Ishikawa (cell line): Measurements from ENCODE around the gene SPATS1.

ENCODE experiments used
- CEBPB ChIP-seq: IDR thresholded peaks from 2 replicates; pipeline ENCODE4 v1.6.1; 2012
- CREB1 ChIP-seq: IDR thresholded peaks from 2 replicates; pipeline ENCODE4 v1.6.1; 2012; ENCODE audit warnings: low read depth
- EGR1 ChIP-seq: IDR thresholded peaks from 2 replicates; pipeline ENCODE4 v1.6.1; 2012
- EP300 ChIP-seq: IDR thresholded peaks from 2 replicates; pipeline ENCODE4 v1.6.1; 2012; ENCODE audit warnings: borderline replicate concordance
- FOXM1 ChIP-seq: IDR thresholded peaks from 2 replicates; pipeline ENCODE4 v1.6.1; 2012; ENCODE audit warnings: low read depth, borderline replicate concordance
- NFIC ChIP-seq: IDR thresholded peaks from 2 replicates; pipeline ENCODE4 v1.6.1; 2012
- RAD21 ChIP-seq: IDR thresholded peaks from 2 replicates; pipeline ENCODE4 v1.6.1; 2012; ENCODE audit warnings: low read depth
- TAF1 ChIP-seq: IDR thresholded peaks from 2 replicates; pipeline ENCODE4 v1.6.1; 2012; ENCODE audit warnings: low read depth, mild to moderate bottlenecking
- TCF12 ChIP-seq: IDR thresholded peaks from 2 replicates; pipeline ENCODE4 v1.6.1; 2012; ENCODE audit warnings: low read depth
- TEAD4 ChIP-seq: IDR thresholded peaks from 2 replicates; pipeline ENCODE4 v1.6.1; 2012
- YY1 ChIP-seq: IDR thresholded peaks from 2 replicates; pipeline ENCODE4 v1.6.1; 2012; ENCODE audit warnings: low read depth
- ZBTB7A ChIP-seq: IDR thresholded peaks from 2 replicates; pipeline ENCODE4 v1.6.1; 2012; ENCODE audit warnings: low read depth
- TF ChIP-seq, protein P1 (sequence below): IDR thresholded peaks from 2 replicates; pipeline ENCODE4 v1.6.1; 2012
- TF ChIP-seq, protein P2 (sequence below): IDR thresholded peaks from 2 replicates; pipeline ENCODE4 v1.6.1; 2012
- TF ChIP-seq, protein P3 (sequence below): IDR thresholded peaks from 2 replicates; pipeline ENCODE4 v1.6.1; 2012; ENCODE audit warnings: low read depth, mild to moderate bottlenecking

Gene SPATS1

DNA sequence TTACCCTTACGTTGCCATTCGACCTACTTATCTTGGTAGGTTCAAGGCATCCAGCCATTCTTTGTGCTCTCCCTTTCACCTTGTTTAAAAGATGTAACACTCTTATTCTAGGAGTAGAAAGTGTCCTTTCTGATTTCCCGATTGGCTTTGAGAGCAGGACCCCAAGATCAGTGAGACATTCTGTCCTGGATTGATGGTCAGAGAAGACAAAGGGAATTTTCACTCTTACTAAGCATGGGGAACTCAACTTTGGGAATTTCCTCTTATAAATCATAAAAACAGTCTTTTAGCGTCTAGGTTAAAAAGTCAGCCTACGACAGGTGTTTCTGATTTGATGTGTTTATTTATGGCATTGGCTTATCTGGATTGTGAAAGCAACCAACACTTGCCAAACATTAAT, 26.5 kb upstream of the SPATS1 start:
- TF ChIP-seq NFIC, result no peak

GRCh38 chr6:44316481-44316880, 26.0 kb upstream of the SPATS1 start:
- TF ChIP-seq TEAD4 (no peak), FOXM1 (no peak), EP300 (no peak), YY1 (no peak), CREB1 (no peak), RAD21 (no peak), TCF12 (no peak), EGR1 (no peak), ZBTB7A (no peak), CEBPB (no peak), TAF1 (no peak), NFIC (no peak)
- TF ChIP-seq, protein P1, sequence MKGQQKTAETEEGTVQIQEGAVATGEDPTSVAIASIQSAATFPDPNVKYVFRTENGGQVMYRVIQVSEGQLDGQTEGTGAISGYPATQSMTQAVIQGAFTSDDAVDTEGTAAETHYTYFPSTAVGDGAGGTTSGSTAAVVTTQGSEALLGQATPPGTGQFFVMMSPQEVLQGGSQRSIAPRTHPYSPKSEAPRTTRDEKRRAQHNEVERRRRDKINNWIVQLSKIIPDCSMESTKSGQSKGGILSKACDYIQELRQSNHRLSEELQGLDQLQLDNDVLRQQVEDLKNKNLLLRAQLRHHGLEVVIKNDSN, result no peak
- TF ChIP-seq, protein P2, sequence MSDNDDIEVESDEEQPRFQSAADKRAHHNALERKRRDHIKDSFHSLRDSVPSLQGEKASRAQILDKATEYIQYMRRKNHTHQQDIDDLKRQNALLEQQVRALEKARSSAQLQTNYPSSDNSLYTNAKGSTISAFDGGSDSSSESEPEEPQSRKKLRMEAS, result no peak

GRCh38 chr6:44321210-44321609, 21.2 kb upstream of the SPATS1 start:
- TF ChIP-seq, protein P1, result no peak
- TF ChIP-seq ZBTB7A (no peak), EGR1 (no peak), YY1 (no peak), RAD21 (no peak)

- TF ChIP-seq EGR1, result no peak
- TF ChIP-seq CEBPB, result no peak
- TF ChIP-seq TCF12, result no peak
Observed at GRCh38 chr6:44327096-44327495, 15.4 kb upstream of the SPATS1 start.

DNA sequence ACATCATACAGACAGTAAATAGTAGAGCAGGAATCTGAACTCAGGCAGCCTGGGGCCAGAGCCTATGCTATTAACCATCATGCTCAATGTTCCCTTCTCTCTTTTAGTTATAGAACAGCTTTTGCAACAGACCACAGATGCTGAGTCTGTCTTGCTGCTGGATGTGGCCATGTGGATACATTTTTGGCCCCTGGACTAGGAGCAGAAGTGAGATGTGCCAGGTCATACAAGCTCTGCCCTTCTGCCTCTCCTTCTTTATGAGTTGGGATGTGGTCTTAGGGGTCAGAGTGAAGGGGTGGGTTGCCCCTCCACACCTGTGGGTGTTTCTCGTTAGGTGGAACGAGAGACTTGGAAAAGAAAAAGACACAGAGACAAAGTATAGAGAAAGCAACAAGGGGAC, 14.7 kb upstream of the SPATS1 start:
- no peak for TF ChIP-seq TCF12
- TF ChIP-seq FOXM1, result no peak
- no peak for TF ChIP-seq NFIC
- no peak for TF ChIP-seq CREB1
- TF ChIP-seq, protein P2, result no peak
- TF ChIP-seq TEAD4, result no peak
- no peak for TF ChIP-seq ZBTB7A

DNA sequence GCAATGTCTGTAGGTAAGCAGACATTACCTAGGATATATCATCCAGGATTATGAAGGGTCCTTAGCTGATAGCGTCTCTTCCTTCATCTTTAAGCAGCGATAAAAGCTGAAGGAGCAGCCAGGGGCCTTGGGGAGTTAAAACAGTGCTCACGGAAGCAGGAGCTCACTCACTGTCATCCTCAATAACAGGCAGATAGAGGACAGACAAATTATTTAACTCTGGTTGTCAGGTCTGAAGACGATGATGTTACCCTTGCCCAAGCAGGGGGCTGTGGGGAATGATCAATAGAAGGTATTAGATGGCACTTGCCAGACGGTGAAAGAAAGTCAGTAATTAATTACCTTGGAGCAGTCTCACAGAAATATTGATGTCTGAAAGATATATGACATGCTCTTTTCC, 12.6 kb upstream of the SPATS1 start:
- TF ChIP-seq CEBPB, result no peak
- TF ChIP-seq, protein P1, result no peak

DNA sequence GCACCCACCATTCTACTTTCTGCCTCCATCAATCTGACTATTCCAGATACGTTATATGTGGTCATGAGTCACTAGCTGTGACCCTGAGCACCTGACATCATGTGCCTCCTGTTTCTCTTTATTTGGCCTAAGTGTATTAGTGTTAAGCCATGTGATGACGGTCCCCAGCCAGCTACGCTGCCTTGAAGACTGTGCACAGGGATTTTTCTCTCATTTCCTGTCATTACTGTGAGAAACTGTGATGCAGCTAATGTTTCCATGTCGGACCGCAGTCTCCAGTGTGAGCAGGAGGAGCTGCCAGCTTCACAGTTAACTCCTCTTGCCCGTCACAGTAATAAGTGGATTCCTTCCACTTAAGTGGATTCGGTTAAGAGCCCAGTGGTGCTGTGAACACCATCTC, 9.9 kb upstream of the SPATS1 start:
- TF ChIP-seq RAD21 (no peak), TEAD4 (no peak), CEBPB (no peak), NFIC (no peak), ZBTB7A (no peak), CREB1 (no peak), FOXM1 (no peak), TAF1 (no peak), TCF12 (no peak), EGR1 (no peak), EP300 (no peak), YY1 (no peak)
- TF ChIP-seq, protein P2, result no peak
- TF ChIP-seq, protein P1, result no peak
- TF ChIP-seq, protein P3, sequence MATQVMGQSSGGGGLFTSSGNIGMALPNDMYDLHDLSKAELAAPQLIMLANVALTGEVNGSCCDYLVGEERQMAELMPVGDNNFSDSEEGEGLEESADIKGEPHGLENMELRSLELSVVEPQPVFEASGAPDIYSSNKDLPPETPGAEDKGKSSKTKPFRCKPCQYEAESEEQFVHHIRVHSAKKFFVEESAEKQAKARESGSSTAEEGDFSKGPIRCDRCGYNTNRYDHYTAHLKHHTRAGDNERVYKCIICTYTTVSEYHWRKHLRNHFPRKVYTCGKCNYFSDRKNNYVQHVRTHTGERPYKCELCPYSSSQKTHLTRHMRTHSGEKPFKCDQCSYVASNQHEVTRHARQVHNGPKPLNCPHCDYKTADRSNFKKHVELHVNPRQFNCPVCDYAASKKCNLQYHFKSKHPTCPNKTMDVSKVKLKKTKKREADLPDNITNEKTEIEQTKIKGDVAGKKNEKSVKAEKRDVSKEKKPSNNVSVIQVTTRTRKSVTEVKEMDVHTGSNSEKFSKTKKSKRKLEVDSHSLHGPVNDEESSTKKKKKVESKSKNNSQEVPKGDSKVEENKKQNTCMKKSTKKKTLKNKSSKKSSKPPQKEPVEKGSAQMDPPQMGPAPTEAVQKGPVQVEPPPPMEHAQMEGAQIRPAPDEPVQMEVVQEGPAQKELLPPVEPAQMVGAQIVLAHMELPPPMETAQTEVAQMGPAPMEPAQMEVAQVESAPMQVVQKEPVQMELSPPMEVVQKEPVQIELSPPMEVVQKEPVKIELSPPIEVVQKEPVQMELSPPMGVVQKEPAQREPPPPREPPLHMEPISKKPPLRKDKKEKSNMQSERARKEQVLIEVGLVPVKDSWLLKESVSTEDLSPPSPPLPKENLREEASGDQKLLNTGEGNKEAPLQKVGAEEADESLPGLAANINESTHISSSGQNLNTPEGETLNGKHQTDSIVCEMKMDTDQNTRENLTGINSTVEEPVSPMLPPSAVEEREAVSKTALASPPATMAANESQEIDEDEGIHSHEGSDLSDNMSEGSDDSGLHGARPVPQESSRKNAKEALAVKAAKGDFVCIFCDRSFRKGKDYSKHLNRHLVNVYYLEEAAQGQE, result no peak

DNA sequence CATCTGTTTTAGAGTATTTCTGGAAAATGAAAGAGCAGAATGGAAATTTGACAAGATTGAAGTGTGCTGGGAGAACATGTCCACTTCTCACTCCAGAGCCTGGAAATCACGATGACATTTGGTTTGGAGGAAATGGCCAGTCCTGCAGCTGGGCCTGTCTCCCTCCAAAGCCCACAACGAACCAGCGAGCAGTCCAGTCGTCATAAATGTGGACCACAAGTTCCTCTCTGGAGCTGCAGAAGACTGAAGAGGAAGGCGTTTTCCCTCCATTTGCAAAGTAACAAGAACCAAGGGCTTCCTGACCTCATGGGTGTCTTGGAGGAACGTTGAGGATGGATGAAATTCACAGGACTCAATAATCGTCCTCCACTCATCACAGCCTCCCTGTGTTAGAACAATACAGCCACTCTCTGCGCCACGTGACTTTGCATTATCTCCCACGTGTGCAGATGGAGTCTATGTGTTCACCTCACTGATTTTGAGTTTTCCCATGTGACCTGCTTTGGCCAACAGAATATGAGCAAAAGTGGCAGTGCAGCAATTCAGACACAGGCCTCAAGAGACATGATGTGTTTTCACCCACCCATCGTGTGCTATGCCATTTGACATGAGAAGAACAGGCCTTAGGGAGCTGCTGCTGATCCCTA, 9.1 kb upstream of the SPATS1 start:
- TF ChIP-seq, protein P1, result 0 out of 2 replicates have a peak, but pooled peaks have one; percentile 3
- TF ChIP-seq TCF12, result no peak
